A549 (cell line): ENCODE data around the gene ZC3H14.
A peak's percentile ranks its signal among the peaks of the same experiment; 100 is the strongest.

Source experiments
- CEBPB ChIP-seq, 2 experiments: fragments of >200 bp in 1 of 2; sonication (Bioruptor Twin) in 1 of 2; formaldehyde crosslinking in 1 of 2; IDR thresholded peaks; 2 replicates each; pipeline ENCODE4 v1.6.1; 2012 to 2016
- CTCF ChIP-seq: fragments of >200 bp; sonication (Bioruptor Twin); formaldehyde crosslinking; IDR thresholded peaks from 3 replicates; pipeline ENCODE4 v1.5.1; 2016
- MYC ChIP-seq: IDR thresholded peaks from 2 replicates; pipeline ENCODE4 v1.6.1; 2012; ENCODE audit warnings: mild to moderate bottlenecking, inconsistent platforms, low read length, improper control_type of control experiment, borderline replicate concordance
- POLR2A ChIP-seq: IDR thresholded peaks from 2 replicates; pipeline ENCODE4 v1.6.1; 2012; ENCODE audit warnings: mild to moderate bottlenecking, low read length
- REST ChIP-seq: fragments of 200-600 bp; sonication (generic); IDR thresholded peaks from 2 replicates; pipeline ENCODE4 v1.6.1; 2016; ENCODE audit warnings: antibody characterized with exemption, mild to moderate bottlenecking, moderate library complexity

GRCh38 chr14:88625671-88626070 lies 62.8 kb downstream of the ZC3H14 start:
- TF ChIP-seq CTCF (no peak), MYC (no peak), REST (no peak), POLR2A (no peak), CEBPB (IDR thresholded peaks at IDR 0.05) (peak in 1 of 2 experiments; percentile 16; a peak in 1 of 4 replicates)
